ENCODE data around the gene KISS1. TPM values are rescaled to one million over a fixed set of nuclear protein-coding genes. Genes with fewer than 3 reads are reported as not detected.

KISS1 gene
- total and polyA plus RNA-seq, 4 donors: 1.3 to 1.6 TPM; not detected in 2

DNA sequence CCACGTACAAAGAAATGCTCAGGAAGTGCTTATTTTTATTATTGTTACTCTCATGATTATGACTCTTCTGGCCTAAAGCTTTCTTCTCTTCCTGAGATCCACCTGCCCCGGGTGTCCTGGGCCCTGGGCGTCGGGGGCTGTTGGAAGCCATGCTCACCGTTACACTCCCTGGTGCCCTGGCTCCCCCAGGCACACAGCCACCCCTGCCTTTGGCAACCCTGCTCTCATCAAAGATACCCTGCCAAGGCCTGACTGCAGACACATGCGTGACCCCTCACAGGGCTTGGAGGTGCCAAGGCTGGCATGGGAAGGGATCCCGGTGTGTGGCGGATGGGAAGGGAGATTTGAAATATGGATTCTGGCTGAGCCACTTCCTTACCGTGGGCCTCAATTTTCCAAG lies 3.3 kb upstream of the KISS1 start:
- intact Hi-C loops (cut with DNase I): no loop called here
- ATAC-seq (ENCODE audit: low FRiP score) (no peak), DNase-seq (no peak)
- WGBS, 2 donors: 69 to 78% methylated on average over 9 of the region's 9 CpGs
- Histone ChIP-seq H3K36me3 (ENCODE audit: control insufficient read depth in 1 of 2, insufficient read depth in 2 of 2, low read length in 1 of 2) (no peaks in the 10 kb centered on the region), H3K4me3 (ENCODE audit: low read length in 2 of 2) (no peak overlapping the region), H3K9me3 (ENCODE audit: control insufficient read depth, low read length) (no peaks in the 10 kb centered on the region), H3K4me1 (ENCODE audit: control insufficient read depth in 1 of 2, insufficient read depth in 2 of 2, low read length in 2 of 2) (no peaks in the 10 kb centered on the region), H3K27ac (ENCODE audit: low read depth in 1 of 2, low read length in 2 of 2) (no peak overlapping the region), H3K27me3 (ENCODE audit: control insufficient read depth in 1 of 2, insufficient read depth in 2 of 2, low read length in 1 of 2) (no peaks in the 10 kb centered on the region)

GRCh38 chr1:204198348-204199340 lies 2.4 kb upstream of the KISS1 start:
- H3K36me3 ChIP-seq (ENCODE audit: control insufficient read depth in 1 of 2, insufficient read depth in 2 of 2, low read length in 1 of 2): no peaks in the 10 kb centered on the region
- DNase-seq (no peak), ATAC-seq (ENCODE audit: low FRiP score) (no peak)
- H3K9me3 ChIP-seq (ENCODE audit: control insufficient read depth, low read length): no peaks in the 10 kb centered on the region
- intact Hi-C loops (cut with DNase I): no loop called here
- no peak overlapping the region for H3K4me3 ChIP-seq (ENCODE audit: low read length in 2 of 2)
- no peaks in the 10 kb centered on the region for H3K4me1 ChIP-seq (ENCODE audit: control insufficient read depth in 1 of 2, insufficient read depth in 2 of 2, low read length in 2 of 2)
- H3K27me3 ChIP-seq (ENCODE audit: control insufficient read depth in 1 of 2, insufficient read depth in 2 of 2, low read length in 1 of 2): no peaks in the 10 kb centered on the region
- H3K27ac ChIP-seq (ENCODE audit: low read depth in 1 of 2, low read length in 2 of 2): no peak overlapping the region
- 54 to 59% methylated on average over 18 of the region's 18 CpGs for WGBS, 2 donors

- intact Hi-C loops (cut with DNase I): no loop called here
- DNase-seq: no peak
- no peaks in the 10 kb centered on the region for H3K27me3 ChIP-seq (ENCODE audit: control insufficient read depth in 1 of 2, insufficient read depth in 2 of 2, low read length in 1 of 2)
Observed at GRCh38 chr1:204197068-204197467, 777 bp upstream of the KISS1 start.

GRCh38 chr1:204194771-204195170 lies 1.5 kb downstream of the KISS1 start:
- no peaks in the 10 kb centered on the region for H3K27me3 ChIP-seq (ENCODE audit: control insufficient read depth in 1 of 2, insufficient read depth in 2 of 2, low read length in 1 of 2)

More at GRCh38 chr1:204197068-204197467, 777 bp upstream of the KISS1 start:
- ATAC-seq (ENCODE audit: low FRiP score): no peak
- H3K4me3 ChIP-seq (ENCODE audit: low read length in 2 of 2): no peak overlapping the region
- H3K36me3 ChIP-seq (ENCODE audit: control insufficient read depth in 1 of 2, insufficient read depth in 2 of 2, low read length in 1 of 2): no peaks in the 10 kb centered on the region
- 84 to 89% methylated on average over 5 of the region's 5 CpGs for WGBS, 2 donors
- no peaks in the 10 kb centered on the region for H3K9me3 ChIP-seq (ENCODE audit: control insufficient read depth, low read length)
- no peaks in the 10 kb centered on the region for H3K4me1 ChIP-seq (ENCODE audit: control insufficient read depth in 1 of 2, insufficient read depth in 2 of 2, low read length in 2 of 2)
- H3K27ac ChIP-seq (ENCODE audit: low read depth in 1 of 2, low read length in 2 of 2): no peak overlapping the region

GRCh38 chr1:204194080-204194479 lies 2.2 kb downstream of the KISS1 start:
- H3K4me3 ChIP-seq (ENCODE audit: low read length in 2 of 2): no peak overlapping the region
- no peaks in the 10 kb centered on the region for H3K4me1 ChIP-seq (ENCODE audit: control insufficient read depth in 1 of 2, insufficient read depth in 2 of 2, low read length in 2 of 2)
- no peak for DNase-seq
- no peak for ATAC-seq (ENCODE audit: low FRiP score)
- no peak overlapping the region for H3K27ac ChIP-seq (ENCODE audit: low read depth in 1 of 2, low read length in 2 of 2)
- no peaks in the 10 kb centered on the region for H3K9me3 ChIP-seq (ENCODE audit: control insufficient read depth, low read length)
- intact Hi-C loops (cut with DNase I): no loop called here
- H3K36me3 ChIP-seq (ENCODE audit: control insufficient read depth in 1 of 2, insufficient read depth in 2 of 2, low read length in 1 of 2): no peaks in the 10 kb centered on the region
- H3K27me3 ChIP-seq (ENCODE audit: control insufficient read depth in 1 of 2, insufficient read depth in 2 of 2, low read length in 1 of 2): no peaks in the 10 kb centered on the region
- 79 to 82% methylated on average over 2 of the region's 2 CpGs for WGBS, 2 donors

More at GRCh38 chr1:204194771-204195170, 1.5 kb downstream of the KISS1 start:
- H3K27ac ChIP-seq (ENCODE audit: low read depth in 1 of 2, low read length in 2 of 2): no peak overlapping the region
- no peaks in the 10 kb centered on the region for H3K36me3 ChIP-seq (ENCODE audit: control insufficient read depth in 1 of 2, insufficient read depth in 2 of 2, low read length in 1 of 2)
- no peaks in the 10 kb centered on the region for H3K4me1 ChIP-seq (ENCODE audit: control insufficient read depth in 1 of 2, insufficient read depth in 2 of 2, low read length in 2 of 2)
- WGBS, 2 donors: 75 to 77% methylated on average over 6 to 7 of the region's 7 CpGs
- DNase-seq (no peak), ATAC-seq (ENCODE audit: low FRiP score) (no peak)
- H3K4me3 ChIP-seq (ENCODE audit: low read length in 2 of 2): no peak overlapping the region
- H3K9me3 ChIP-seq (ENCODE audit: control insufficient read depth, low read length): no peaks in the 10 kb centered on the region
- intact Hi-C loops (cut with DNase I): no loop called here

DNA sequence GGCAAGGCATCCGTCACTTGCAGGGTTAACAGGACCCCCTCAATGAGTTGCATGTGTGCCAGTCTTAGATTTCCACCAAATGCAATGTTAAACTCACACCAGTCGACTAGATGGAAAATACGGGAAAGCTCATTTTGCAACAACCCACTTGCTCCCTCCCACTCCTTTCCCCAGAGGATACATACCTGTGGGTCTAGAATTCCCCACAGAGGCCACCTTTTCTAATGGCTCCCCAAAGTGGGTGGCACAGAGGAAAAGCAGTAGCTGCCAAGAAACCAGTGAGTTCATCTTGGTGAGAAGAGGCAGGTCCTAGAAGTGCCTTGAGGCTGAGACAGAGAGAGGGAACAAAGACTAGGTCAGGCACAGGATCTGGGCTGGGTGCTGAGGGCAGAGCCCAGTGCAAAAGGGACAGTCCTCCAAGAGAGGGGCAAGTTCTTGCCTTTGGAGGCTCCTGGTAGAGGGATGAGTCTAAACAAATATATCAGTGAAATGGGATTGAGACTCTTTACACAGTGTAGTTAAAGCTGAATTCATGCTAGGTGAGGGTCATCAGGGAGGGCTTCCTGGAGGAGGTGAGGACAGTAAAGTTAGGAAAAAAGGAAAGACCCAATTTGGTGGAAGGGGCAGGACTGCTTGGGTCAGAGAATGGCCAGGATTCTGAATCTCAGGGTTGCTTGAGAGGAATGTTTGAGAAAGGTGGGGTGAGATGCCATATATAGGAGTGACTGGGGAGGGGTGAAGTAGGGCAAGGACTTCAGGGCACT lies 3.5 kb downstream of the KISS1 start:
- H3K27me3 ChIP-seq (ENCODE audit: control insufficient read depth in 1 of 2, insufficient read depth in 2 of 2, low read length in 1 of 2): no peaks in the 10 kb centered on the region
- H3K9me3 ChIP-seq (ENCODE audit: control insufficient read depth, low read length): no peaks in the 10 kb centered on the region
- no peaks in the 10 kb centered on the region for H3K4me1 ChIP-seq (ENCODE audit: control insufficient read depth in 1 of 2, insufficient read depth in 2 of 2, low read length in 2 of 2)
- no peak for DNase-seq
- no peak overlapping the region for H3K27ac ChIP-seq (ENCODE audit: low read depth in 1 of 2, low read length in 2 of 2)
- H3K36me3 ChIP-seq (ENCODE audit: control insufficient read depth in 1 of 2, insufficient read depth in 2 of 2, low read length in 1 of 2): no peaks in the 10 kb centered on the region
- ATAC-seq (ENCODE audit: low FRiP score): no peak
- intact Hi-C loops (cut with DNase I): no loop called here
- WGBS, 2 donors: 57 to 59% methylated on average over 3 of the region's 3 CpGs
- no peak overlapping the region for H3K4me3 ChIP-seq (ENCODE audit: low read length in 2 of 2)

DNA sequence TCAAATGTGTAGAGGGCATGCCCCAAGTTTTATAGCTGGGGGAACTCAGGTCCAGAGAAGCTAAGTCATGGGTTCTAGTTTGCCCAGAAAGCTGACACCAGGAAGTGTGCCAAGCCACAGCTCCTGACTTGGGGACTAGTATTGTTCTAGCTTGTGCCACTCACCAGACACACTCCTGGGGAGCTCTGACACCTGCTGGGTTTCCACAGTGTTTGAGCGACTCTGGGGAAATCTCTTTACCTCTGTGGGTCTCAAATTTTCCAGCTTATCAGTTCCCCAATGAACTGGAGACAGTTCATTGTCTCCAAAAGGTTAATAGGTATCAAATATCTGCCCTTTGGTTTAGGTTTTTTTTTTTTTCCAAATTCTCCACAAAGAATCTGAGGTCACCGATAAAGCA lies 4.2 kb downstream of the KISS1 start:
- Histone ChIP-seq H3K4me3 (ENCODE audit: low read length in 2 of 2) (no peak overlapping the region), H3K9me3 (ENCODE audit: control insufficient read depth, low read length) (no peaks in the 10 kb centered on the region), H3K4me1 (ENCODE audit: control insufficient read depth in 1 of 2, insufficient read depth in 2 of 2, low read length in 2 of 2) (no peaks in the 10 kb centered on the region), H3K27ac (ENCODE audit: low read depth in 1 of 2, low read length in 2 of 2) (no peak overlapping the region), H3K36me3 (ENCODE audit: control insufficient read depth in 1 of 2, insufficient read depth in 2 of 2, low read length in 1 of 2) (no peaks in the 10 kb centered on the region), H3K27me3 (ENCODE audit: control insufficient read depth in 1 of 2, insufficient read depth in 2 of 2, low read length in 1 of 2) (no peaks in the 10 kb centered on the region)
- WGBS, 2 donors: 93 to 96% methylated on average over 2 of the region's 2 CpGs
- ATAC-seq (ENCODE audit: low FRiP score) (no peak), DNase-seq (no peak)
- intact Hi-C loops (cut with DNase I): no loop called here

GRCh38 chr1:204191456-204191855 lies 4.8 kb downstream of the KISS1 start:
- H3K27ac ChIP-seq (ENCODE audit: low read depth in 1 of 2, low read length in 2 of 2): no peak overlapping the region
- no peaks in the 10 kb centered on the region for H3K36me3 ChIP-seq (ENCODE audit: control insufficient read depth in 1 of 2, insufficient read depth in 2 of 2, low read length in 1 of 2)
- 63 to 72% methylated on average over 7 of the region's 7 CpGs for WGBS, 2 donors
- no peaks in the 10 kb centered on the region for H3K4me1 ChIP-seq (ENCODE audit: control insufficient read depth in 1 of 2, insufficient read depth in 2 of 2, low read length in 2 of 2)
- DNase-seq: no peak
- H3K27me3 ChIP-seq (ENCODE audit: control insufficient read depth in 1 of 2, insufficient read depth in 2 of 2, low read length in 1 of 2): no peaks in the 10 kb centered on the region
- ATAC-seq (ENCODE audit: low FRiP score): no peak
- H3K9me3 ChIP-seq (ENCODE audit: control insufficient read depth, low read length): no peaks in the 10 kb centered on the region
- intact Hi-C loops (cut with DNase I): no loop called here
- H3K4me3 ChIP-seq (ENCODE audit: low read length in 2 of 2): no peak overlapping the region
